Subcutaneous adipose tissue (tissue), 4 donors: ENCODE measurements around the gene ARHGAP18. TPM values are rescaled to one million over a fixed set of nuclear protein-coding genes. Genes with fewer than 3 reads are reported as not detected.

Experiments used
- CTCF ChIP-seq: fragments of 450-650 bp; IDR thresholded peaks from one replicate; pipeline ENCODE4 v1.5.1; 2016; ENCODE audit warnings: low read depth, mild to moderate bottlenecking, control low read depth, antibody characterized with exemption, moderate library complexity
- total RNA-seq, 4 donors: library from RNA; depleted of rRNA; stranded (reverse); fragments of >200 nt; gene quantifications; one replicate each; pipeline ENCODE4 v1.1.0, GENCODE V29; 2016

The ARHGAP18 gene
- total RNA-seq, 4 donors from 2014 or later, result 20.7 to 44.2 (median 29.7) TPM

- no peak for TF ChIP-seq CTCF
Observed at GRCh38 chr6:129681913-129682205, 28.1 kb downstream of the ARHGAP18 start.

GRCh38 chr6:129680633-129681032, 29.3 kb downstream of the ARHGAP18 start:
- no peak for TF ChIP-seq CTCF

- TF ChIP-seq CTCF, result no peak
Observed at GRCh38 chr6:129679758-129680157, 30.2 kb downstream of the ARHGAP18 start.

- TF ChIP-seq CTCF, result no peak
Observed at GRCh38 chr6:129679275-129679674, 30.7 kb downstream of the ARHGAP18 start.

GRCh38 chr6:129678463-129678862, 31.5 kb downstream of the ARHGAP18 start:
- TF ChIP-seq CTCF, result no peak

- TF ChIP-seq CTCF, result no peak
Observed at GRCh38 chr6:129677620-129678325, 32.2 kb downstream of the ARHGAP18 start.

- TF ChIP-seq CTCF, result no peak
Observed at GRCh38 chr6:129675669-129676472, 34.1 kb downstream of the ARHGAP18 start.
